ENCODE measurements around the gene PDE7B. TPM values are rescaled to one million over a fixed set of nuclear protein-coding genes. Genes with fewer than 3 reads are reported as not detected.

The PDE7B gene
- total RNA-seq, 4 donors from 2014 or later: 1.4 to 11.6 (median 3.5) TPM

- no peak overlapping the region for H3K27ac ChIP-seq
- H3K9me3 ChIP-seq: no peaks in the 10 kb centered on the region
- peaks cover 0 to 12% (median 0%) of the 10 kb centered on the region in 4 donors for H3K4me1 ChIP-seq
- H3K4me3 ChIP-seq: peak overlapping the region in 1 of 4 donors; percentile 45
- no peak for DNase-seq
- no peaks in the 10 kb centered on the region for H3K36me3 ChIP-seq
- TF ChIP-seq POLR2A (IDR thresholded peaks at IDR 0.05) (no peak), CTCF (IDR thresholded peaks at IDR 0.05) (no peak)
- H3K27me3 ChIP-seq: no peaks in the 10 kb centered on the region
These were observed 374.0 kb downstream of the PDE7B start for GRCh38 chr6:136225496-136225895.

DNA sequence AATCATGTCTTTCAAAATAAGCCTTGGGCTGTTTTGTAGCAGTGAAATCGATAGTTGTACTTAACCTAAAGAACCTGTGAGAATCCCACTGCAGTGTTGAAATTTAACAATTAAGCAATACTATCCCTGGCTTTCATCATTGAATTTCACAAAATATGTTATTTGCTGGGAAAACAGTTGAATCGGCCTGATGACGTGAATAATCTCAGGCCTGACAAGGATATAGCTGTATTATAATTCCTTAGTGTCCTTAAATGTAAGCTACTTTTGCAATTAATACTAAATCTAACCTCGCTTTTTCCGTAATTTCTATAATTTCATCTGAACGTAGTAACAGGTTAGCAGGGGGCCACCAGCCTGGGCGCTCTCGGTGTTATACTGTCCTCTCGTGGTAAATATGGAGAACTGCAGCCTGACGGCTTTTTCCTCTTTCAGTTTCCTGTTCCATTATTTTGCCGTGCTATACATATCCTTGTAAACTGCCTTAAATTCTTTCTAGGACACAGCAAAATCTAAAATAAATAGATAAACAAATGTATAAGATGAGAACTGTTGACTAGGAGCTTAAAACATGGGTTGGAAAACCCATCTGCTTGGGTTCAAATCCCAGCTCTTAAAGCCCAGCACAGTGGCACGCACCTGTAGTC, 374.6 kb downstream of the PDE7B start:
- no peaks in the 10 kb centered on the region for H3K27me3 ChIP-seq
- peak overlapping the region; percentile 2 to 45 (median 28) for H3K4me3 ChIP-seq
- TF ChIP-seq CTCF (IDR thresholded peaks at IDR 0.05) (peak; percentile 97 to 100 (median 100)), POLR2A (IDR thresholded peaks at IDR 0.05) (no peak)
- peaks cover 0 to 12% (median 0%) of the 10 kb centered on the region in 4 donors for H3K4me1 ChIP-seq
- no peaks in the 10 kb centered on the region for H3K36me3 ChIP-seq
- DNase-seq: peak in 2 of 3 donors; percentile 54 to 78
- H3K27ac ChIP-seq: peak overlapping the region in 2 of 4 donors; percentile 21 to 38
- H3K9me3 ChIP-seq: no peaks in the 10 kb centered on the region

- DNase-seq: no peak
- H3K4me1 ChIP-seq: peaks cover 0 to 12% (median 0%) of the 10 kb centered on the region in 4 donors
- peak overlapping the region; percentile 2 to 45 (median 28) for H3K4me3 ChIP-seq
- no peaks in the 10 kb centered on the region for H3K9me3 ChIP-seq
- H3K27ac ChIP-seq: peak overlapping the region in 2 of 4 donors; percentile 21 to 38
- TF ChIP-seq CTCF (IDR thresholded peaks at IDR 0.05) (no peak), POLR2A (IDR thresholded peaks at IDR 0.05) (no peak)
- no peaks in the 10 kb centered on the region for H3K36me3 ChIP-seq
- H3K27me3 ChIP-seq: no peaks in the 10 kb centered on the region
These were observed 375.3 kb downstream of the PDE7B start for GRCh38 chr6:136226674-136227377.

DNA sequence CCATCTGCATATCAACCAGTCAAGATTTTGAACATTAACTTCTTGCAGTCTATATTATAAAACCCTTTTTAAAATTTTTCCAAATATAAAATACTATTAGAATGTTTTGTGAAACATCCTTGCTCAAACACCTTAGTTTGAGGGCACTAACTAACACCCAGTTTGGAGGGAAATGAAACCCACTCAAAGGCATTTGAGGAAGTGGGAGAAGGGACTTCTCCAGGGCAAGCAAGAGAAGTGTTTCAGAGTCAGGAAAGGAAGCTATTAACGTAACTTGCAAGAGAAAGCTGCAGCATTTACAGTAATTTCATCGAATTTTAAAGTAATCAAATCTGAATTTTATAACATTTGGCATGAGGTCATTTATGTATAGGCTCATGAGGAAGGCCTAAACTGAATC, 377.3 kb downstream of the PDE7B start:
- no peak for TF ChIP-seq CTCF (IDR thresholded peaks at IDR 0.05)
- TF ChIP-seq POLR2A (IDR thresholded peaks at IDR 0.05): no peak
- no peaks in the 10 kb centered on the region for H3K36me3 ChIP-seq
- H3K4me1 ChIP-seq: peaks cover 0 to 12% (median 0%) of the 10 kb centered on the region in 4 donors
- no peaks in the 10 kb centered on the region for H3K9me3 ChIP-seq
- H3K4me3 ChIP-seq: no peak overlapping the region
- no peak for DNase-seq
- no peaks in the 10 kb centered on the region for H3K27me3 ChIP-seq
- no peak overlapping the region for H3K27ac ChIP-seq

DNA sequence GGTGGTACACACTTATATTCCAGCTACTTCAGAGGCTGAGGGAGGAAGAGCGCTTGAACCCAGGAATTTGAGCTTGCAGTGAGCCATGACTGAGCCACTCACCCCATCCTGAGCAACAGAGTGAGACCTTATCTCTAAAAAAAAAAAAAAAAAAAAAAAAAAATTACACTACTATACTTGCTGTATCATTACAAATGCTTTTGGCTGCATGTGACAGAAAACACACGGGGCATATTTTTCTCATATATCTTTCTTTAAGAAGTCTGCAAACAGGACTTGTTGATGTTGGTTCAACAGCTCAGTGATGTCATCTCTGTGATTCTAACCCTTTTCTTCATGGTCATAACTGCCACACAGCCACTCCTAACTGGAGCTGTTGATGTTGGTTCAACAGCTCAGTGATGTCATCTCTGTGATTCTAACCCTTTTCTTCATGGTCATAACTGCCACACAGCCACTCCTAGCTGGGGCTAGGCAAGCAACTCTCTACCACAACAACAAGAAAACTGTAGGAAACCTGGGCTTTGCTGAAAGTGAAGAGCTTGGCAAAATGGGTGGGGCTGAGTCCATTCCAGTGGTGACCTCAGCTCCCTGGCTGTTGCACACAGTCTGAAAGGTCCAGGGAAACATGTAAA, 378.8 kb downstream of the PDE7B start:
- H3K27ac ChIP-seq: no peak overlapping the region
- DNase-seq: no peak
- peaks cover 0 to 12% (median 0%) of the 10 kb centered on the region in 4 donors for H3K4me1 ChIP-seq
- H3K27me3 ChIP-seq: no peaks in the 10 kb centered on the region
- no peak overlapping the region for H3K4me3 ChIP-seq
- no peaks in the 10 kb centered on the region for H3K36me3 ChIP-seq
- no peaks in the 10 kb centered on the region for H3K9me3 ChIP-seq
- TF ChIP-seq POLR2A (IDR thresholded peaks at IDR 0.05) (no peak), CTCF (IDR thresholded peaks at IDR 0.05) (no peak)

Measured in Peyer's patch (tissue), 4 donors.